HG03175 (cell line): ENCODE measurements around the gene SIX6.
"Not testable (repeated sequence)": the region's sequence is repeated elsewhere in the genome, so short reads cannot be mapped to it uniquely, and the experiment has no call there.

Experiments
- ATAC-seq: cut with Tn5 transposase; IDR thresholded peaks from one replicate; pipeline ENCODE4 v1.9.1; 2021; ENCODE audit warnings: mild to moderate bottlenecking, moderate library complexity; ENCODE audit not compliant: unreplicated experiment

Gene SIX6

GRCh38 chr14:60508707-60509437 lies at the start of gene SIX6:
Gene SIX6 (plus strand): TSS chr14:60509146. CDS start chr14:60509399, 253 bp downstream.
- ATAC-seq = no peak

- not testable (repeated sequence) for ATAC-seq
These were observed 28.7 kb upstream of the SIX6 start for GRCh38 chr14:60480248-60480647.

- no peak for ATAC-seq
These were observed 26.2 kb upstream of the SIX6 start for GRCh38 chr14:60482743-60483142.

GRCh38 chr14:60485057-60485597 lies 23.8 kb upstream of the SIX6 start:
- ATAC-seq = no peak

- no peak for ATAC-seq
These were observed 23.2 kb upstream of the SIX6 start, which contains the start of gene C14orf39 for GRCh38 chr14:60485598-60486251. Gene C14orf39 (minus strand): TSS chr14:60486063. CDS start chr14:60485078, 985 bp downstream.

GRCh38 chr14:60487211-60487610 lies 21.7 kb upstream of the SIX6 start:
- ATAC-seq = no peak

- ATAC-seq = no peak
These were observed 20.8 kb upstream of the SIX6 start for GRCh38 chr14:60488175-60488574.

- ATAC-seq = no peak
These were observed 18.7 kb upstream of the SIX6 start for GRCh38 chr14:60490270-60490669.

- ATAC-seq = no peak
These were observed 13.0 kb upstream of the SIX6 start for GRCh38 chr14:60495946-60496345.

- ATAC-seq = no peak
These were observed 6.4 kb upstream of the SIX6 start for GRCh38 chr14:60502541-60502940.

- no peak for ATAC-seq
These were observed 3.5 kb upstream of the SIX6 start for GRCh38 chr14:60505448-60505847.

- ATAC-seq = no peak
These were observed 2.9 kb upstream of the SIX6 start for GRCh38 chr14:60506010-60506409.

- no peak for ATAC-seq
These were observed 2.4 kb upstream of the SIX6 start for GRCh38 chr14:60506462-60506984.

GRCh38 chr14:60506985-60507829 lies 1.7 kb upstream of the SIX6 start:
- ATAC-seq = no peak

- ATAC-seq = no peak
These were observed 611 bp upstream of the SIX6 start for GRCh38 chr14:60508363-60508706.

GRCh38 chr14:60509438-60510253 lies 700 bp downstream of the SIX6 start:
- ATAC-seq = no peak

GRCh38 chr14:60510254-60510950 lies 1.5 kb downstream of the SIX6 start:
- ATAC-seq = no peak

- ATAC-seq = no peak
These were observed 2.1 kb downstream of the SIX6 start for GRCh38 chr14:60510951-60511599.

GRCh38 chr14:60512126-60512525 lies 3.2 kb downstream of the SIX6 start:
- no peak for ATAC-seq
